Neuronal stem cell (in vitro differentiated cells): Measurements from ENCODE around the gene COL28A1.

ENCODE experiments used
- DNase-seq: peaks from one replicate; pipeline ENCODE4 v3.0.0-alpha.2; 2013; ENCODE audit warnings: low spot score
- H2AFZ ChIP-seq: one replicate; pipeline ENCODE4 v1.6.1; 2013; ENCODE audit warnings: mild to moderate bottlenecking, low read length, inconsistent platforms
- H2AK5ac ChIP-seq: 2 replicates; pipeline ENCODE4 v1.6.1; 2013; ENCODE audit warnings: low read depth, mild to moderate bottlenecking, inconsistent platforms, low read length, moderate library complexity, mixed read lengths
- H2BK120ac ChIP-seq: 2 replicates; pipeline ENCODE4 v1.6.1; 2013; ENCODE audit warnings: low read depth, mild to moderate bottlenecking, inconsistent platforms, low read length, moderate library complexity, mixed read lengths
- H2BK12ac ChIP-seq: one replicate; pipeline ENCODE4 v1.6.1; 2013; ENCODE audit warnings: low read length, inconsistent platforms
- H2BK15ac ChIP-seq: 2 replicates; pipeline ENCODE4 v1.6.1; 2013; ENCODE audit warnings: mild to moderate bottlenecking, low read length, inconsistent platforms, mixed read lengths
- H2BK5ac ChIP-seq: one replicate; pipeline ENCODE4 v1.6.1; 2013; ENCODE audit warnings: inconsistent platforms, mild to moderate bottlenecking, low read length, moderate library complexity
- H3K14ac ChIP-seq: one replicate; pipeline ENCODE4 v1.6.1; 2013; ENCODE audit warnings: low read length, inconsistent platforms
- H3K18ac ChIP-seq: 2 replicates; pipeline ENCODE4 v1.6.1; 2013; ENCODE audit warnings: low read length, inconsistent platforms
- H3K23ac ChIP-seq: 2 replicates; pipeline ENCODE4 v1.6.1; 2013; ENCODE audit warnings: low read depth, mild to moderate bottlenecking, mixed read lengths, low read length, inconsistent platforms; ENCODE audit not compliant: poor library complexity
- H3K27ac ChIP-seq: replicated peaks from 3 replicates; pipeline ENCODE4 v1.5.1; 2013; ENCODE audit warnings: low read length, inconsistent platforms
- H3K27me3 ChIP-seq, 3 experiments: 2 replicates each; pipeline ENCODE4 v1.6.1; 2013; ENCODE audit warnings: low read length in 3 of 3, mild to moderate bottlenecking in 2 of 3, inconsistent platforms in 1 of 3, low read depth in 1 of 3, mixed read lengths in 1 of 3, moderate library complexity in 1 of 3; ENCODE audit not compliant: control insufficient read depth in 3 of 3, insufficient read depth in 3 of 3
- H3K36me3 ChIP-seq, 2 donors: replicated peaks in 1 of 2; 2 replicates each; pipeline ENCODE4 v1.6.1; 2013; ENCODE audit warnings: low read length in 2 of 2; ENCODE audit not compliant: control insufficient read depth in 2 of 2, insufficient read depth in 2 of 2
- H3K4ac ChIP-seq: 2 replicates; pipeline ENCODE4 v1.6.1; 2013; ENCODE audit warnings: inconsistent platforms, mild to moderate bottlenecking, low read length, moderate library complexity
- H3K4me1 ChIP-seq, 2 donors: 1 replicate in 1 of 2; 2 replicates in 1 of 2; pipeline ENCODE4 v1.6.1; 2013; ENCODE audit warnings: low read length in 2 of 2, low read depth in 1 of 2; ENCODE audit not compliant: control insufficient read depth in 2 of 2, insufficient read depth in 1 of 2
- H3K4me2 ChIP-seq: one replicate; pipeline ENCODE4 v1.6.1; 2013; ENCODE audit warnings: mild to moderate bottlenecking, low read length, inconsistent platforms; ENCODE audit not compliant: insufficient read depth, poor library complexity, severe bottlenecking
- H3K4me3 ChIP-seq, 2 donors: 2 replicates each; pipeline ENCODE4 v1.5.1; 2013; ENCODE audit warnings: low read length in 2 of 2, mild to moderate bottlenecking in 2 of 2, inconsistent platforms in 1 of 2, moderate library complexity in 1 of 2
- H3K79me1 ChIP-seq: one replicate; pipeline ENCODE4 v1.6.1; 2013; ENCODE audit warnings: low read depth, mild to moderate bottlenecking, inconsistent platforms, low read length, moderate library complexity
- H3K9ac ChIP-seq: one replicate; pipeline ENCODE4 v1.6.1; 2013; ENCODE audit warnings: mild to moderate bottlenecking, low read depth, low read length, inconsistent platforms; ENCODE audit not compliant: poor library complexity
- H3K9me3 ChIP-seq, 2 donors: replicated peaks in 1 of 2; 2 replicates each; pipeline versions ENCODE3 to v1.6.1; 2013; ENCODE audit warnings: low read length in 2 of 2, mild to moderate bottlenecking in 2 of 2, inconsistent platforms in 1 of 2, low read depth in 1 of 2, mixed read lengths in 1 of 2, moderate library complexity in 1 of 2; ENCODE audit not compliant: control insufficient read depth in 2 of 2, insufficient read depth in 1 of 2
- H4K8ac ChIP-seq: one replicate; pipeline ENCODE4 v1.6.1; 2013; ENCODE audit warnings: low read depth, mild to moderate bottlenecking, inconsistent platforms, low read length, moderate library complexity
- H4K91ac ChIP-seq: one replicate; pipeline ENCODE4 v1.6.1; 2013; ENCODE audit warnings: low read length, low read depth, mild to moderate bottlenecking, inconsistent platforms; ENCODE audit not compliant: poor library complexity
- WGBS, 2 donors: extraction: QIAGEN DNeasy Blood & Tissue Kit; methylation state at CpG; one replicate each; pipeline ENCODE4 v1.1.7; 2013; ENCODE audit warnings: missing lambda C conversion rate in 2 of 2, mixed read lengths in 1 of 2; ENCODE audit not compliant: insufficient read length in 2 of 2, insufficient replicate concordance in 1 of 2; ENCODE audit errors: extremely low coverage in 2 of 2; 5-methylcytosine and 5-hydroxymethylcytosine counted together

COL28A1 gene

GRCh38 chr7:7533831-7534430 lies 1.7 kb downstream of the COL28A1 start:
- Histone ChIP-seq H2BK15ac (no peak overlapping the region), H2AK5ac (no peak overlapping the region), H3K4me2 (no peak overlapping the region), H3K79me1 (no peaks in the 10 kb centered on the region), H3K9ac (no peak overlapping the region), H3K4me3 (no peak overlapping the region), H3K18ac (no peak overlapping the region), H3K4me1 (peaks cover 0 to 7% of the 10 kb centered on the region in 2 donors), H3K4ac (no peak overlapping the region), H3K23ac (no peak overlapping the region), H2BK12ac (no peak overlapping the region), H3K27ac (no peak overlapping the region), H4K91ac (no peak overlapping the region), H2BK5ac (no peak overlapping the region), H3K9me3 (no peaks in the 10 kb centered on the region), H2BK120ac (no peak overlapping the region), H4K8ac (no peak overlapping the region), H3K14ac (no peak overlapping the region), H2AFZ (no peak overlapping the region), H3K36me3 (no peaks in the 10 kb centered on the region), H3K27me3 (no peaks in the 10 kb centered on the region)
- no peak for DNase-seq
- no CpG with 5 or more reads among the region's 3 CpGs for WGBS, 2 donors

DNA sequence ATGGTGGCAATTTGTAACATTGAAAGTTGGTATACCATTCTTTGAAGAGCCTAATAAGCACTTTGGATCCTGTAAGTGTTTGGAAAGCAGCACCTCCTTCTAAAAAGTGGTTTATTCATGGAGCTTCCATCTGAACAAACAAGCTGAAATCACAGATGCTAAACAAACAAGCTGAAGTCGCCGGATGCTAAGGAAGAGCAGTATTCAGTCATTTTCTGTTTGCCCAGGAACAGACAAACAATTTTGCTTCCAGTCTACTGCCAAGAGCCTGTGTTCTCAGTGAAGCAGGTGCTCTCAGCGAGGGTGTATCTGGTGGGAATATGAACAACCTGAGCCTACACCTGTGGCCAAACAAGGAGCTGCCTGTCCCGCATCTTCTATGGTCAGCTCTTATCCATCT lies 6.3 kb downstream of the COL28A1 start:
- no peak overlapping the region for H2AK5ac ChIP-seq
- H2AFZ ChIP-seq: peak overlapping the region; percentile 11
- no peak overlapping the region for H3K4ac ChIP-seq
- H3K36me3 ChIP-seq: no peaks in the 10 kb centered on the region
- H3K27ac ChIP-seq: no peak overlapping the region
- H2BK12ac ChIP-seq: no peak overlapping the region
- no peak overlapping the region for H2BK120ac ChIP-seq
- H3K9me3 ChIP-seq: no peaks in the 10 kb centered on the region
- no peaks in the 10 kb centered on the region for H3K79me1 ChIP-seq
- DNase-seq: no peak
- H3K9ac ChIP-seq: no peak overlapping the region
- H4K8ac ChIP-seq: no peak overlapping the region
- no peak overlapping the region for H3K4me2 ChIP-seq
- no peaks in the 10 kb centered on the region for H3K27me3 ChIP-seq
- no CpG with 5 or more reads among the region's 4 CpGs for WGBS, 2 donors
- H2BK15ac ChIP-seq: no peak overlapping the region
- no peak overlapping the region for H3K18ac ChIP-seq
- no peak overlapping the region for H2BK5ac ChIP-seq
- H3K4me3 ChIP-seq: no peak overlapping the region
- H3K14ac ChIP-seq: no peak overlapping the region
- no peak overlapping the region for H4K91ac ChIP-seq
- no peak overlapping the region for H3K23ac ChIP-seq
- H3K4me1 ChIP-seq: peaks cover 0 to 7% of the 10 kb centered on the region in 2 donors

GRCh38 chr7:7527047-7527446 lies 8.6 kb downstream of the COL28A1 start:
- H4K91ac ChIP-seq: no peak overlapping the region
- no peak overlapping the region for H3K4me2 ChIP-seq
- no peak overlapping the region for H2BK15ac ChIP-seq
- WGBS, 2 donors: no CpG with 5 or more reads among the region's 3 CpGs
- H3K14ac ChIP-seq: no peak overlapping the region
- peaks cover 0 to 7% of the 10 kb centered on the region in 2 donors for H3K4me1 ChIP-seq
- H2BK5ac ChIP-seq: no peak overlapping the region
- H3K9ac ChIP-seq: no peak overlapping the region
- no peak overlapping the region for H2AK5ac ChIP-seq
- H3K23ac ChIP-seq: no peak overlapping the region
- no peaks in the 10 kb centered on the region for H3K36me3 ChIP-seq
- no peaks in the 10 kb centered on the region for H3K79me1 ChIP-seq
- no peak for DNase-seq
- H3K27ac ChIP-seq: no peak overlapping the region
- H2BK120ac ChIP-seq: no peak overlapping the region
- no peak overlapping the region for H2BK12ac ChIP-seq
- no peak overlapping the region for H4K8ac ChIP-seq
- no peak overlapping the region for H3K4me3 ChIP-seq
- H3K9me3 ChIP-seq: no peaks in the 10 kb centered on the region
- H3K27me3 ChIP-seq: no peaks in the 10 kb centered on the region
- no peak overlapping the region for H2AFZ ChIP-seq
- no peak overlapping the region for H3K18ac ChIP-seq
- H3K4ac ChIP-seq: no peak overlapping the region

GRCh38 chr7:7526006-7526405 lies 9.7 kb downstream of the COL28A1 start:
- Histone ChIP-seq H2AFZ (no peak overlapping the region), H3K27ac (no peak overlapping the region), H3K79me1 (no peaks in the 10 kb centered on the region), H3K9ac (no peak overlapping the region), H3K18ac (no peak overlapping the region), H4K91ac (no peak overlapping the region), H2BK120ac (no peak overlapping the region), H3K23ac (no peak overlapping the region), H4K8ac (no peak overlapping the region), H3K27me3 (no peaks in the 10 kb centered on the region), H3K9me3 (no peaks in the 10 kb centered on the region), H3K4me3 (no peak overlapping the region), H3K4me1 (peaks cover 0 to 7% of the 10 kb centered on the region in 2 donors), H3K4me2 (no peak overlapping the region), H2BK12ac (no peak overlapping the region), H3K4ac (no peak overlapping the region), H2BK15ac (no peak overlapping the region), H3K14ac (no peak overlapping the region), H2AK5ac (no peak overlapping the region), H3K36me3 (no peaks in the 10 kb centered on the region), H2BK5ac (no peak overlapping the region)
- no CpG with 5 or more reads among the region's 2 CpGs for WGBS, 2 donors
- no peak for DNase-seq
